ENCODE data around the gene KLHL36.

Gene KLHL36

DNA sequence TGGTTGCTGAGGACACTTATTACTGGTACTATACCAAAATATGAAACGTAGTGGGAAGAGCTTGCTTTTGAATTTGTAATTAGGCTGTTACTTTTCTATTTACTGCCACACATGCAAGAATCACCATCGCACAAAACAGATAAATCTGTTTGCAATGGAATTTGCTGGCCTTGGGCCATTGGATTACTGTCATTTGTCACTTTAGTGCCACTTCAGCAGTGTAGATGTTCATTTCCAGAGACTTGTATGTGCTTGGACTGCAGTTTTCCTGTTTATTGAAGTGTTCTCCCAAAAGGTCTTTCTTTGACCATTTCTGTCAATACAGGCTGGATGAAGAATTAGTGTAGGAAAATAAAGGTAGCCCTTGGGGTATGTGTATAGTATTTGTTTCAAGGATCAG is 55.9 kb downstream of the KLHL36 start:
- Histone ChIP-seq H3K27me3 (ENCODE audit: low read depth, low read length) (no peaks in the 10 kb centered on the region), H3K4me3 (ENCODE audit: low read depth in 1 of 2, low read length in 2 of 2) (no peak overlapping the region), H3K9me3 (ENCODE audit: control insufficient read depth in 1 of 2, low read length in 2 of 2) (no peaks in the 10 kb centered on the region), H3K4me1 (ENCODE audit: control insufficient read depth in 1 of 2, insufficient read depth in 2 of 2, low read length in 2 of 2) (peaks cover 8 to 14% of the 10 kb centered on the region in 2 donors), H3K27ac (ENCODE audit: low read length) (no peak overlapping the region), H3K36me3 (ENCODE audit: control insufficient read depth in 1 of 2, insufficient read depth in 2 of 2, low read length in 2 of 2) (no peaks in the 10 kb centered on the region)

DNA sequence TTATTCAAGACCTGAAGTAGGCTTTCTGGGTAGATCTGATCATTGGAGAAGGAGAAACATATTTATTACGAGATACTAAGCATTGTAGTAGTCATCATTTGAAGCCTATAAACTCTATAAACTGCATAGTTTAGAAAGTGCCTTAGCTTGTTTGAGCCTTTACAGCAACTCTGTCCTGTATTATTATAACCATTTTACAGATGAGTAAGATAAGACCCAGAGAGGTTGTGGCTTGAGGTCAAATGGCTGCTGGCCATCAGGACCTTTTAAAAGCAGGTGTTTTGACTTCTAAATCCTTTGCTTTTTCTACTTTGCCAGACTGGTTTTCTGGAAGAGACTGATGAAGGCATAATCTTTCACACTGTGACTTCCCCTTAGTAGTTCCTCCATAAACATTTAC is 58.5 kb downstream of the KLHL36 start:
- Histone ChIP-seq H3K9me3 (ENCODE audit: control insufficient read depth in 1 of 2, low read length in 2 of 2) (no peaks in the 10 kb centered on the region), H3K27ac (ENCODE audit: low read length) (no peak overlapping the region), H3K36me3 (ENCODE audit: control insufficient read depth in 1 of 2, insufficient read depth in 2 of 2, low read length in 2 of 2) (no peaks in the 10 kb centered on the region), H3K4me1 (ENCODE audit: control insufficient read depth in 1 of 2, insufficient read depth in 2 of 2, low read length in 2 of 2) (peaks cover 9 to 13% of the 10 kb centered on the region in 2 donors), H3K27me3 (ENCODE audit: low read depth, low read length) (no peaks in the 10 kb centered on the region), H3K4me3 (ENCODE audit: low read depth in 1 of 2, low read length in 2 of 2) (no peak overlapping the region)

GRCh38 chr16:84709609-84710008 is 61.3 kb downstream of the KLHL36 start:
- Histone ChIP-seq H3K36me3 (ENCODE audit: control insufficient read depth in 1 of 2, insufficient read depth in 2 of 2, low read length in 2 of 2) (no peaks in the 10 kb centered on the region), H3K4me3 (ENCODE audit: low read depth in 1 of 2, low read length in 2 of 2) (no peak overlapping the region), H3K4me1 (ENCODE audit: control insufficient read depth in 1 of 2, insufficient read depth in 2 of 2, low read length in 2 of 2) (peaks cover 2 to 10% of the 10 kb centered on the region in 2 donors), H3K27me3 (ENCODE audit: low read depth, low read length) (no peaks in the 10 kb centered on the region), H3K9me3 (ENCODE audit: control insufficient read depth in 1 of 2, low read length in 2 of 2) (no peaks in the 10 kb centered on the region), H3K27ac (ENCODE audit: low read length) (no peak overlapping the region)

- H3K36me3 ChIP-seq (ENCODE audit: control insufficient read depth in 1 of 2, insufficient read depth in 2 of 2, low read length in 2 of 2), result no peaks in the 10 kb centered on the region
- no peaks in the 10 kb centered on the region for H3K9me3 ChIP-seq (ENCODE audit: control insufficient read depth in 1 of 2, low read length in 2 of 2)
- H3K4me1 ChIP-seq (ENCODE audit: control insufficient read depth in 1 of 2, insufficient read depth in 2 of 2, low read length in 2 of 2), result peaks cover 0 to 10% of the 10 kb centered on the region in 2 donors
- H3K4me3 ChIP-seq (ENCODE audit: low read depth in 1 of 2, low read length in 2 of 2), result no peak overlapping the region
- no peak overlapping the region for H3K27ac ChIP-seq (ENCODE audit: low read length)
- H3K27me3 ChIP-seq (ENCODE audit: low read depth, low read length), result no peaks in the 10 kb centered on the region
Observed at GRCh38 chr16:84710686-84711085, 62.4 kb downstream of the KLHL36 start.
